SK-MEL-5 (cell line): ENCODE measurements around the gene NTM. TPM values are rescaled to one million over a fixed set of nuclear protein-coding genes. Genes with fewer than 3 reads are reported as not detected.

Experiments
- small RNA-seq, 2 experiments: library from RNA; depleted of rRNA; stranded (forward); fragments of <200 nt; gene quantifications; one replicate each; pipeline ENCODE3, GENCODE V24; 2014
- total RNA-seq: library from RNA; depleted of rRNA; stranded (reverse); fragments of >200 nt; shearing (Covaris generic); gene quantifications from 2 replicates; pipeline ENCODE4 v1.2.3, GENCODE V29; 2014

The NTM gene
- total RNA-seq, 1 experiment from 2014 or later: 0.95 TPM

Small RNAs within 50 kb of the gene (small RNA-seq; reads per million reads assigned to genes)
- gene RNU6ATAC12P: 0 reads per million in 2 experiments
